Measurements from ENCODE around the gene PAK4. TPM values are rescaled to one million over a fixed set of nuclear protein-coding genes. Genes with fewer than 3 reads are reported as not detected.
A peak's percentile ranks its signal among the peaks of the same experiment; 100 is the strongest.

PAK4 gene
- total RNA-seq, 1 experiment from 2014 or later, result 69.8 TPM

DNA sequence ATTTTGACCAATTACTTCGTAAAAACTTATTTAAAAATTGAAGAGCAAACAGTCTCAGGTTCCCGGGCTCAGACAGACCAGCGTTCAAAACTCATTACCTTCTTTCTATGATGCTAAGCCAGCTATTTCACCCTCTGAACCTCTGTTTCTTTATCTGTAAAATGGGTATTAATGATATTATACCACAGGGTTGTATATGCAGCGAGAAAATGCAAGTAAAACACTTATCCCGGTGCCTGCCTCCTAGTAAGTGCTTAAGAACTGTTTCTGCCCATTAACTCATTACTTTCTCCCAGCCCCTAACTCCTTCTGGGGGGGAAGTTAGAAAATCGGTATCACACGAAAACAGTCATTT is 410 bp upstream of the PAK4 start:
- DNase-seq (ENCODE audit: low spot score) (no peak), ATAC-seq (no peak)
- Mint-ChIP-seq H3K27ac (peak overlapping the region; percentile 95), H3K36me3 (no peaks in the 10 kb centered on the region), H3K27me3 (ENCODE audit: low read depth) (no peaks in the 10 kb centered on the region), H3K4me3 (peak overlapping the region; percentile 96), H3K9me3 (no peaks in the 10 kb centered on the region), H3K4me1 (peaks cover 30% of the 10 kb centered on the region)
- ChIA-PET CTCF (interaction anchor here (1.5 kb wide), 1 partner anchor 203 kb away, joined by 3 read pairs; no protein-coding TSS in a partner anchor), POLR2A (no interaction called here)
- peak; percentile 99 for TF ChIP-seq GTF2I (CRISPR knock-in tag; conservative IDR thresholded peaks at IDR 0.05)
- no peak for TF ChIP-seq ATF6 (CRISPR knock-in tag; IDR thresholded peaks at IDR 0.05)

GRCh38 chr19:39126312-39127187 is 964 bp downstream of the PAK4 start:
- POLR2A ChIA-PET, result interaction anchor here (0.6 kb wide), 1 partner anchor 283 kb away, joined by 3 read pairs; no protein-coding TSS in a partner anchor
- Mint-ChIP-seq H3K4me1 (peaks cover 40% of the 10 kb centered on the region), H3K27me3 (ENCODE audit: low read depth) (no peaks in the 10 kb centered on the region), H3K36me3 (no peaks in the 10 kb centered on the region), H3K27ac (peak overlapping the region; percentile 36; the same call in 1 of the 2 replicates), H3K4me3 (peak overlapping the region; percentile 96), H3K9me3 (no peaks in the 10 kb centered on the region)
- DNase-seq (ENCODE audit: low spot score), result no peak
- CTCF ChIA-PET, result interaction anchor here (0.7 to 1.7 kb wide), 6 partner anchors 61 to 279 kb away, joined by 3 to 7 read pairs (median 4); partner anchors contain the start of gene NCCRP1
- TF ChIP-seq PRDM15 (CRISPR knock-in tag; IDR thresholded peaks at IDR 0.05), result peak; percentile 66
- TF ChIP-seq GTF2I (CRISPR knock-in tag; conservative IDR thresholded peaks at IDR 0.05), result 0 out of 2 replicates have a peak, but pooled peaks have one; percentile 49
- 0 out of 2 replicates have a peak, but pooled peaks have one; percentile 20 for TF ChIP-seq MAX (CRISPR knock-in tag; IDR thresholded peaks at IDR 0.05)
- no peak for TF ChIP-seq GRHL2 (CRISPR knock-in tag; IDR thresholded peaks at IDR 0.05; ENCODE audit: insufficient replicate concordance, severe bottlenecking)
- TF ChIP-seq ZNF121 (CRISPR knock-in tag; IDR thresholded peaks at IDR 0.05), result no peak
- peak; percentile 58; the same call in 1 of the 2 replicates for TF ChIP-seq GABPB1 (CRISPR knock-in tag; IDR thresholded peaks at IDR 0.05)
- TF ChIP-seq PRRX2 (CRISPR knock-in tag; IDR thresholded peaks at IDR 0.05), result no peak
- 0 out of 2 replicates have a peak, but pooled peaks have one; percentile 2 for ATAC-seq

DNA sequence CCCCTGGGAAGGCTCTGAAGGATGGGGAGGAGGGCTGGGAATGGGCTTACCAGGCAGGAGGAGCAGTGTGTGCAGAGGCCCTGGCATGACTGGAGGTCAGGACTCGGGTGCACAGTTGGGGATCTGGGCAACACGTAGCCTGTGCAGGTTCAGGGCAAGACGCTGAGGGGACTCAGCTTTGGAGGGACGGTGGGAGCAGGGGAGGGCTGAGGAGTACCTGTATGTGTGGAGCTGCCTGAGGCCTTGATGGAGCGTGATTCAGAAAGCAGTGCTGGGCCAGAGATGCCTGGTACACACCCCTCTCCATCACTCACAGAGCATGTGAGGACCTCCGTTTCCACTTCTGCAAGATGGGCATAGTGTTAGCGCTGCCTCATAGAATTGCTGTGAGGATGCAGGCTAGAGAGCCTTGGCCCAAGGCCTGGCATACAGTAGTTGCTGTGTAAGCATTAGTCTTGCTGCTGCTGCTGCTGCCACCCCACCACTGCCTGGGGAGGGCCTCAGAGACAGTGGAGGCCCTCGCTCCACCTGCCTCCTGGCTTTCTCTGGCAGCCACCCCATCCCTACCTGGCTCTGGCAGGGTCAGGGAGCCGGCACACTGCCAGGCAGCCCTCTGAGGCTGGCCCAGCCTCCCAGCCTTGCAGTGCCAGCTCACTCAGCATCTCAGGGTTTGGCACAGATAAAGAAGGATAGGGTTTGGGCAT is 2.4 kb downstream of the PAK4 start:
- no peak overlapping the region; the same call in 1 of the 2 replicates for H3K27ac Mint-ChIP-seq
- DNase-seq (ENCODE audit: low spot score) (no peak), ATAC-seq (no peak)
- no peaks in the 10 kb centered on the region for H3K27me3 Mint-ChIP-seq (ENCODE audit: low read depth)
- POLR2A ChIA-PET, result no interaction called here
- H3K36me3 Mint-ChIP-seq, result no peaks in the 10 kb centered on the region
- no peaks in the 10 kb centered on the region for H3K9me3 Mint-ChIP-seq
- H3K4me3 Mint-ChIP-seq, result no peak overlapping the region
- H3K4me1 Mint-ChIP-seq, result peaks cover 54% of the 10 kb centered on the region
- CTCF ChIA-PET, result interaction anchor here (1.6 to 2.0 kb wide), 3 partner anchors 13 to 27 kb away, joined by 5 to 13 read pairs (median 8); no protein-coding TSS in a partner anchor
- TF ChIP-seq AR (CRISPR knock-in tag; IDR thresholded peaks at IDR 0.05) (no peak), ZNF232 (CRISPR knock-in tag; IDR thresholded peaks at IDR 0.05) (no peak), AFF4 (CRISPR knock-in tag; IDR thresholded peaks at IDR 0.05; ENCODE audit: borderline replicate concordance) (no peak), E2F1 (CRISPR knock-in tag; IDR thresholded peaks at IDR 0.05) (no peak)
